Colonic mucosa (tissue), 4 donors: ENCODE results near the gene OOSP1. TPM values are rescaled to one million over a fixed set of nuclear protein-coding genes. Genes with fewer than 3 reads are reported as not detected.
"Not testable (repeated sequence)": the region's sequence is repeated elsewhere in the genome, so short reads cannot be mapped to it uniquely, and the experiment has no call there.

Source experiments
- DNase-seq: peaks from one replicate; pipeline ENCODE4 v3.0.0-alpha.2; 2020
- H3K27ac ChIP-seq: fragments of 200-600 bp; one replicate; pipeline ENCODE4 v1.8.0; 2021
- H3K27me3 ChIP-seq: fragments of 200-600 bp; one replicate; pipeline ENCODE4 v1.8.0; 2021
- H3K36me3 ChIP-seq: fragments of 200-600 bp; one replicate; pipeline ENCODE4 v1.8.0; 2021
- H3K4me1 ChIP-seq: fragments of 200-600 bp; one replicate; pipeline ENCODE4 v1.8.0; 2021; ENCODE audit warnings: mild to moderate bottlenecking
- H3K4me3 ChIP-seq: fragments of 200-600 bp; one replicate; pipeline ENCODE4 v1.8.0; 2021
- H3K9ac ChIP-seq, 2 donors: one replicate each; pipeline ENCODE4 v1.7.0; 2013; ENCODE audit warnings: control low read depth in 2 of 2, low read depth in 2 of 2, low read length in 2 of 2
- H3K9me3 ChIP-seq: fragments of 200-600 bp; one replicate; pipeline ENCODE4 v1.8.0; 2021
- intact Hi-C: fragments of 100-400 bp; cut with DNase I; formaldehyde crosslinking; loops from one replicate; pipeline ENCODE4 v1.14.1; 2022
- total RNA-seq, 2 donors: library from RNA; stranded (reverse); fragmentation: NEBNext Ultra II Directional in 1 of 2; extraction: Animal tissue kit (Norgen Biotek cat#: 25700) in 1 of 2; gene quantifications; one replicate each; pipeline ENCODE4 v1.2.1, GENCODE V29; 2021
- TF ChIP-seq, protein P1 (sequence below): fragments of 200-600 bp; IDR thresholded peaks from one replicate; pipeline ENCODE4 v1.8.0; 2022; ENCODE audit warnings: antibody characterized with exemption, mild to moderate bottlenecking
- donor health status: healthy.
- donor health status: DM: no; HTN: no; CAD: no.
- donor health status: DM: no; HTN: no; CAD: no.

The OOSP1 gene
- total RNA-seq, 2 donors from 2014 or later: not detected

- Histone ChIP-seq H3K9ac (no peak overlapping the region), H3K36me3 (no peaks in the 10 kb centered on the region), H3K27ac (no peak overlapping the region), H3K4me1 (no peaks in the 10 kb centered on the region), H3K4me3 (no peak overlapping the region), H3K27me3 (no peaks in the 10 kb centered on the region), H3K9me3 (no peaks in the 10 kb centered on the region)
- intact Hi-C loops: no loop called here
- DNase-seq: no peak
- TF ChIP-seq, protein P1, sequence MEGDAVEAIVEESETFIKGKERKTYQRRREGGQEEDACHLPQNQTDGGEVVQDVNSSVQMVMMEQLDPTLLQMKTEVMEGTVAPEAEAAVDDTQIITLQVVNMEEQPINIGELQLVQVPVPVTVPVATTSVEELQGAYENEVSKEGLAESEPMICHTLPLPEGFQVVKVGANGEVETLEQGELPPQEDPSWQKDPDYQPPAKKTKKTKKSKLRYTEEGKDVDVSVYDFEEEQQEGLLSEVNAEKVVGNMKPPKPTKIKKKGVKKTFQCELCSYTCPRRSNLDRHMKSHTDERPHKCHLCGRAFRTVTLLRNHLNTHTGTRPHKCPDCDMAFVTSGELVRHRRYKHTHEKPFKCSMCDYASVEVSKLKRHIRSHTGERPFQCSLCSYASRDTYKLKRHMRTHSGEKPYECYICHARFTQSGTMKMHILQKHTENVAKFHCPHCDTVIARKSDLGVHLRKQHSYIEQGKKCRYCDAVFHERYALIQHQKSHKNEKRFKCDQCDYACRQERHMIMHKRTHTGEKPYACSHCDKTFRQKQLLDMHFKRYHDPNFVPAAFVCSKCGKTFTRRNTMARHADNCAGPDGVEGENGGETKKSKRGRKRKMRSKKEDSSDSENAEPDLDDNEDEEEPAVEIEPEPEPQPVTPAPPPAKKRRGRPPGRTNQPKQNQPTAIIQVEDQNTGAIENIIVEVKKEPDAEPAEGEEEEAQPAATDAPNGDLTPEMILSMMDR: no peak
Measured at GRCh38 chr11:59967677-59968394, 29.6 kb downstream of the OOSP1 start.

- Histone ChIP-seq H3K9me3 (no peaks in the 10 kb centered on the region), H3K27ac (no peak overlapping the region), H3K4me1 (no peaks in the 10 kb centered on the region), H3K9ac (no peak overlapping the region), H3K4me3 (no peak overlapping the region), H3K36me3 (no peaks in the 10 kb centered on the region), H3K27me3 (no peaks in the 10 kb centered on the region)
- TF ChIP-seq, protein P1: no peak
- no peak for DNase-seq
- intact Hi-C loops: no loop called here
Measured at GRCh38 chr11:59968395-59968783, 30.2 kb downstream of the OOSP1 start.

- no peak overlapping the region for H3K4me3 ChIP-seq
- intact Hi-C loops: no loop called here
- H3K4me1 ChIP-seq: no peaks in the 10 kb centered on the region
- H3K27me3 ChIP-seq: no peaks in the 10 kb centered on the region
- no peak overlapping the region for H3K9ac ChIP-seq
- H3K9me3 ChIP-seq: no peaks in the 10 kb centered on the region
- TF ChIP-seq, protein P1: no peak
- H3K36me3 ChIP-seq: no peaks in the 10 kb centered on the region
- no peak overlapping the region for H3K27ac ChIP-seq
- no peak for DNase-seq
Measured at GRCh38 chr11:59973097-59973496, 34.9 kb downstream of the OOSP1 start.

- intact Hi-C loops: no loop called here
Measured at GRCh38 chr11:59981106-59981770, 43.0 kb downstream of the OOSP1 start.

DNA sequence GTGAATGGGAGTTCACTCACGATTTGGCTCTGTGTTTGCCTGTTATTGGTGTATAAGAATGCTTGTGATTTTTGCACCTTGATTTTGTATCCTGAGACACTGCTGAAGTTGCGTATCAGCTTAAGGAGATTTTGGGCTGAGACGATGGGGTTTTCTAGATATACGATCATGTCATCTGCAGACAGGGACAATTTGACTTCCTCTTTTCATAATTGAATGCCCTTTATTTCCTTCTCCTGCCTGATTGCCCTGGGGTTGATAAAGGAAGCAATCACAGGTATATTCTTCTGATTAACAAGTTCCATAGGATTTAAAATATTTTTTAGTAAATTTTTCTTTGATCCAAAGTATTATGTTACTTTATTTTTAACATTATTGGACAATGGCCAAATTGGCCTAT lies 43.8 kb downstream of the OOSP1 start:
- intact Hi-C loops, H3K36me3 ChIP-seq: not testable (repeated sequence)

More at GRCh38 chr11:59981106-59981770, 43.0 kb downstream of the OOSP1 start:
- Histone ChIP-seq H3K4me3 (no peak overlapping the region), H3K4me1 (no peaks in the 10 kb centered on the region), H3K9ac (no peak overlapping the region), H3K27ac (no peak overlapping the region), H3K9me3 (no peaks in the 10 kb centered on the region), H3K36me3 (no peaks in the 10 kb centered on the region), H3K27me3 (no peaks in the 10 kb centered on the region)
- DNase-seq: no peak
- TF ChIP-seq, protein P1: no peak

GRCh38 chr11:59983212-59983611 lies 45.0 kb downstream of the OOSP1 start:
- TF ChIP-seq, protein P1: no peak
- no peaks in the 10 kb centered on the region for H3K27me3 ChIP-seq
- no peak for DNase-seq
- intact Hi-C loops: no loop called here
- H3K4me1 ChIP-seq: no peaks in the 10 kb centered on the region
- no peak overlapping the region for H3K4me3 ChIP-seq
- H3K36me3 ChIP-seq: no peaks in the 10 kb centered on the region
- H3K9ac ChIP-seq: no peak overlapping the region
- no peaks in the 10 kb centered on the region for H3K9me3 ChIP-seq
- no peak overlapping the region for H3K27ac ChIP-seq

More for the DNA sequence above, 43.8 kb downstream of the OOSP1 start:
- H3K9ac ChIP-seq, H3K27me3 ChIP-seq, DNase-seq, H3K4me1 ChIP-seq, H3K27ac ChIP-seq, H3K9me3 ChIP-seq, H3K4me3 ChIP-seq: not testable (repeated sequence)
